Measurements from ENCODE around the gene VWF.
"Not testable (repeated sequence)": the region's sequence is repeated elsewhere in the genome, so short reads cannot be mapped to it uniquely, and the experiment has no call there.

The VWF gene

GRCh38 chr12:6124411-6125309, at the start of gene VWF:
Gene VWF, minus strand, starts transcription at chr12:6124670. Its CDS starts 1,474 bp downstream, at chr12:6123196.
- DNase-seq, result no peak

DNA sequence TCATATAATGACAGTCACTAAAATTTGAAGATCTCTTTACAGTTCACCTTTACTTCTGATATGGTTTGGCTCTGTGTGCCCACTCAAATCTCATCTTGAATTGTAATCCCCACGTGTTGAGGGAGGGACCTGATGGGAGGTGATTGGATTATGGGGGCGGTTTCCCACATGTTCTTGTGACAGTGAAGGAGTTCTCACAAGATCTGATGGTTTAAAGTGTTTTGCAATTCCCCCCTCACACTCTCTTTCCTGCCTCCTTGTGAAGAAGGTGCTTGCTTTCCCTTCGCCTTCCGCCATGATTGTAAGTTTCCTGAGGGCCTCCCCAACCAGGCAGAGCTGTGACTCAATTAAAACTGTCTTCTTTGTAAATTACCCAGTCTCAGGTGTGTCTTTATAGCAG, 48.4 kb upstream of the VWF start:
- DNase-seq, result no peak

GRCh38 chr12:6172086-6172485, 47.6 kb upstream of the VWF start:
- no peak for DNase-seq

GRCh38 chr12:6171409-6172015, 47.0 kb upstream of the VWF start:
- DNase-seq, result no peak

DNA sequence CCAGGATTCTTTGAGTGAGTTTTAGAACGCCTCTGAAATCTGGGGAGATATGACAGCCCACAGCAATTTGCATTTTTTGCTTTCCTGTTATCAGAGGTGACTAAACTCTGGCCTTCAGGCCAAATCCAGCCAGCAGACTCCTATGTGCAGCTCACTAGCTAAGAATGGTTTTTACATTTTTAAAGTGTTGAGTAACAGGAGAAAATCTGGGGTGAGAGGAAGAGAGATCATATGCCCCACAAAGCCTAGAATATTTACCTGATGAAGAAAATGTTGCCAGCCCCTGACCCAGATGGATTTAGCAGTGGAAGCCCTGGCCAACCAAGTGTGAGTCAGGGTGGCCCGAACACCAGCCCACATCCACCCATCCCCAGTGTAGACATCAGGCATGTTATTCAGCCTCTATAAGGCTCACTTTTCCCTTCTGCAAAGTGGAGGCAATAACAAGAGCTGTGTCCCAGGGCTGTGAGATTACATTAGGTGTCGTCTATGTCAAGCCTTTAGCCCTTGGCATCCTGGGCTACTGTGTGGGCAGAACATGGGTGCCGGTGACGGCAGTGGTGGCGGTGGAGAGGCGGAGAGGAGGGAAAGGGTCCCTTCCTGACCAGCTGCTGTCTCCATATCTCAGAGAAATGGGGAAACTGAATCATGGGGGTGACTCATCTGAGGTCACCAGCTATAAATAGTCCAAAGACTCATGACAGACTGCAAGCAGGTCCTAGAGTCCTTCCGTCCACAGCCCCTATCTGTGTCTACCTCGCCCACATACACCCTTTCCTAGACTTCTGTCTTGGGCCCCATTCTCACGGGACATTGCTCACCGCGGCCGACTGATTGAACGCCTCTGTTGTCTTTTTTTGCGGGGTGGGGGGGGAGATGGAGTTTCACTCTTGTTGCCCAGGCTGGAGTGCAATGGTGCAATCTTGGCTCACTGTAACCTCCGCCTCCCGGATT, 43.1 kb upstream of the VWF start:
- no peak for DNase-seq

GRCh38 chr12:6166808-6167207, 42.3 kb upstream of the VWF start:
- no peak for DNase-seq

GRCh38 chr12:6165395-6165794, 40.9 kb upstream of the VWF start:
- no peak for DNase-seq

- DNase-seq, result no peak
Measured at GRCh38 chr12:6163416-6164060, 39.1 kb upstream of the VWF start.

GRCh38 chr12:6161124-6161882, 36.8 kb upstream of the VWF start:
- DNase-seq, result no peak

- not testable (repeated sequence) for DNase-seq
Measured at GRCh38 chr12:6160049-6160649, 35.7 kb upstream of the VWF start.

DNA sequence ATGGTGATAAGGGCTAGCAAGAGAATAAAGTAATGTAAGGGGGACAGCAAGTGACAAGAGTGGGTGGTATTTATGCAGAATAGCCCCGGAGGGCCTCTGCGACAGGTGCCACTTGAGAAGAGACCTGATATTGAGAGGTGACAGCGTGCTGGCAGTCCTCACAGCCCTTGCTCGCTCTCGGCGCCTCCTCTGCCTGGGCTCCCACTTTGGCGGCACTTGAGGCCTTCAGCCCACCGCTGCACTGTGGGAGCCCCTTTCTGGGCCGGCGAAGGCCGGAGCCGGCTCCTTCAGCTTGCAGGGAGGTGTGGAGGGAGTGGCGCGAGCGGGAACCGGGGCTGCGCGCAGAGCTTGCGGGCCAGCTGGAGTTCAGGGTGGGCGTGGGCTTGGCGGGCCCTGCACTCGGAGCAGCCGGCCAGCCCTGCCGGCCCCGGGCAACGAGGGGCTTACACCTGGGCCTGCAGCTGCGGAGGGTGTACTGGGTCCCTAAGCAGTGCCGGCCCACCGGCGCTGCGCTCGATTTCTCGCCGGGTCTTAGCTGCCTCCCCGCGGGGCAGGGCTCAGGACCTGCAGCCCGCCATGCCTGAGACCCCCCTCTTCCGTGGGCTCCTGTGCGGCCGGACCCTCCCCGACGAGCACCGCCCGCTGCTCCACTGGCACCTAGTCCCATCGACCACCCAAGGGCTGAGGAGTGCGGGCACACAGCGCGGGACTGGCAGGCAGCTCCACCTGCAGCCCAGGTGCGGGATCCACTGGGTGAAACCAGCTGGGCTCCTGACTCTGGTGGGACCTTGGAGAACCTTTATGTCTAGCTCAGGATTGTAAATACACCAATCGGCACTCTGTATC, 34.9 kb upstream of the VWF start:
- not testable (repeated sequence) for DNase-seq

DNA sequence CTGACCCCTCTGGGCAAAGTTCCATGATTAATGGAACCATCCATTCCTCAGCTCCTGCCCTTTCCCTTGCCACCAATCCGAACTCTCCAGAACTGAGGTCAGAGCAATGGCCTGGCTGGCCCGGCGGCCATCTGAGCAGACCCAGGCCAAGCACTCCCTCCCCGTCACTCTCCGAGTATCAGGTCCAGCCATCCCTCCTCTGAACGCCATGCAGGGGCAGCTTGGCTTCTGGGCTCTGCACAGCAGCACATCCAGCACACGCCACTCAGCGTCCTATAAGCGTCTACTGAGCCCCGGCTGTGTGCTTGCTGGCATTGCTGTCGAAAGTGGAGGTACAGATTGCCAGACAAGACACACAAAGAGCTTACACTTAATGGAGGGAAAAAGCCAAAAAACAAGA, 34.3 kb upstream of the VWF start:
- DNase-seq, result no peak

DNA sequence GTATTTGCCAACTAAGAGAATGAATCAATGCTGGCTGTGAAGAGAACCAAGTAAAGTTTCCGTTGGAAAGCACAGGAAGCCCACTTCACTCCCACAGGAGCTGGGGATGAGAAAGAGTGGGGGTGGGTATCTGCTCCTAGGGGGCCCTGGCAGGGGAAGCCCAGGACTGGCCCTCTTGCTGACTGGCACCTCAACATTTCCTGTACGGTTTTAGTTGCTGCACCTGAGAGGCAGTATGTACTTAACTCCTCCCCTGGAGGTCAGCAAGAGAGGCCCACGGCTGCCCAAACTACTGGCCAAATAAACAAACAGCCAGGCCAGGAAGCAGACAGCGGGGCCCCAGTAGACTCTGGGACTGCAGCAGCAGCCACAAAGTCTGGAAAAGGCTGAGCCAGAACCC, 33.8 kb upstream of the VWF start:
- DNase-seq, result no peak

- DNase-seq, result no peak
Measured at GRCh38 chr12:6157482-6157881, 33.0 kb upstream of the VWF start.

DNA sequence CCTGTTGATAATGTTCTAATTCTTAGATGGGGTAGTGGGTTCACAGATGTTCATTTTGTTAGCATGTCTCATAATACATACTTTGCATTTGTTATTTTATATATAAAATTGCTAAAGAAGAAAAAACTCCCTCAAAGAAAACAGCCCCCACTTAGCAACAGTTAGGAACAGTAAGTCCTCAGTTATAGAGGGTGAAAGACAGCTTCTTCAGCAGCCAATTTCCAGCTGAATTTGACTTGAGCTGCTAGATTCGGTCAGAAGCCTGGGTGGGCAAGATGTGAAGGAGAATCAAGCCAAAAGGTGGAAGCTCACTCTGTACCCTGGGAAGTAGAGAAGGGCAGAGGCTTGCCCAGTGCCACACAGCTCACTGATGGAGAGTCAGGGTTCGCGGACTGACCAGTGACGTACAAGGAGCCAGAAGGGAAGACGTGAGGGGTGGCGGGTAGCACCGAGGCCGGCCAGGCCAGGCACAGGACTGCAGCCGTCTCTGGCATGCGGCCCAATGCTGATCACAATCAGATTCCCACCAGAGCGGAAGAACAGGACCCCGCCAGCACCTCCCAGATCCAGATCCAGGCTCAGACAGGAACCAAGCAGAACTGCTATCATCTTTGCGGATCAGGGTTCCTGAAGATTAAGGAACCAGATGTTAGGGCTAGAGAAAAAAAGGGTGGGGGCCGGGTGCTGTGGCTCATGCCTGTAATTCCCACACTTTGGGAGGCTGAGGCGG, 30.4 kb upstream of the VWF start:
- no peak for DNase-seq

GRCh38 chr12:6148722-6149121, 24.3 kb upstream of the VWF start:
- not testable (repeated sequence) for DNase-seq

GRCh38 chr12:6148061-6148460, 23.6 kb upstream of the VWF start:
- DNase-seq, result no peak

DNA sequence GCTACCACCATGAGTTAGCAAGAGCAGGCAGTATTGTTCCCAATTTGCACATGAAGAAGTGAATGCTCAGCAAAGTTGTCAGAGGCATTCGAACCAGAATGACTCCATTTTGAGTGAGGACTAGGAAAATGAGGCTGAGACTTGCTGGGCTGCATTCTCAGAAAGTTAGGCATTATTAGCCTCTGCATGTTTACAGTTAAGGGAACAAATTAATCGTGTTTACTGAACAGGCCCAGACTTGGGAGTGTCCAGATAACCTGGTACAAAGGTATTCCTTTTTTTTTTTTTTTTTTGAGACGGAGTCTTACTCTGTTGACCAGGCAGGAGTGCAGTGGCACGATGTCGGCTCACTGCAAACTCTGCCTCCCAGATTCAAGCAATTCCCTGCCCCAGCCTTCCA, 22.5 kb upstream of the VWF start:
- DNase-seq, result no peak

GRCh38 chr12:6146509-6146908, 22.0 kb upstream of the VWF start:
- no peak for DNase-seq

DNA sequence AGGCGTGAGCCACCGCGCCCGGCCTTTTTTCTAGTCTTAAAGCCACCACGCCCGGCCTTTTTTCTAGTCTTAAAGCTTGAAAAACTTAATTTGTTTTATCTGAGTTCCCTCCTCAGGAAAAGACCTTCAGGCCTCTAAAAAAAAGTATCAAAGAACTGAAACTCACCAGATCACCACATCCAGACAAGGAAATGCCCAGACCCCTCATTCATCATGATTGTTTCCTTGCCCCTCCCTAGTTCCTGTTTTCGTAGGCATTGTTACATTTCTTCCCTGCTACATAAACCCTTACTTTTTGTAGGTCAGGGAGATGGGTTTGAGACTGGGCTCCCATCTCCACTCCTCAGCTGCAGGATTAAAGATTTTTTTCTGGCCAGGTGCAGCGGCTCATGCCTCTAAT, 21.1 kb upstream of the VWF start:
- no peak for DNase-seq
